Measurements from ENCODE around the gene C1orf35. TPM values are rescaled to one million over a fixed set of nuclear protein-coding genes. Genes with fewer than 3 reads are reported as not detected.
A peak's percentile ranks its signal among the peaks of the same experiment; 100 is the strongest.

The C1orf35 gene
- total and polyA plus RNA-seq, 9 of the 15 experiments (the other 6 are each of a cell fraction or from before 2014, with no cell fraction given) = 3.2 to 48.7 (median 12.5) TPM

GRCh38 chr1:228082918-228083870 lies 19.9 kb downstream of the C1orf35 start (continued):
- TF ChIP-seq POLR3A (IDR thresholded peaks at IDR 0.05; ENCODE audit: borderline replicate concordance, extremely low read depth, insufficient read depth, insufficient read length) (no peak), ETV1 (tag; conservative IDR thresholded peaks at IDR 0.05; ENCODE audit: low read depth) (no peak), ZNF324 (CRISPR knock-in tag; IDR thresholded peaks at IDR 0.05) (no peak), ZFPM2 (CRISPR knock-in tag; IDR thresholded peaks at IDR 0.05) (no peak), SOX6 (IDR thresholded peaks at IDR 0.05) (no peak), SAP30 (IDR thresholded peaks at IDR 0.05; ENCODE audit: borderline replicate concordance, insufficient read depth, low read depth, low read length, poor library complexity, severe bottlenecking) (peak; percentile 60), PRDM10 (IDR thresholded peaks at IDR 0.05; ENCODE audit: partially characterized antibody) (peak; percentile 47), ETV6 (IDR thresholded peaks at IDR 0.05; ENCODE audit: borderline replicate concordance in 1 of 2, low read depth in 2 of 2, low read length in 1 of 2) (no peak; a peak in 1 of 4 replicates), ETV6 (CRISPR knock-in tag; IDR thresholded peaks at IDR 0.05; ENCODE audit: borderline replicate concordance) (peak; percentile 79; the same call in 1 of the 2 replicates), ZNF12 (CRISPR knock-in tag; IDR thresholded peaks at IDR 0.05) (peak; percentile 45), ZNF518B (CRISPR knock-in tag; IDR thresholded peaks at IDR 0.05) (no peak), POLR2B (IDR thresholded peaks at IDR 0.05; ENCODE audit: low read depth, partially characterized antibody) (no peak), POLR2AphosphoS2 (IDR thresholded peaks at IDR 0.05; ENCODE audit: low read length) (no peak)
